Fibroblast of skin of scalp (primary cell): ENCODE results near the gene RBM17. TPM values are rescaled to one million over a fixed set of nuclear protein-coding genes. Genes with fewer than 3 reads are reported as not detected.
"Not testable (repeated sequence)": the region's sequence is repeated elsewhere in the genome, so short reads cannot be mapped to it uniquely, and the experiment has no call there.

Experiments
- DNase-seq: peaks from one replicate; pipeline ENCODE4 v3.0.0-alpha.2; 2013
- polyA plus RNA-seq, 2 experiments: library from polyadenylated mRNA; unstranded; fragments of 120-200 nt; gene quantifications; one replicate each; pipeline ENCODE4 v1.2.1, GENCODE V29; 2013; ENCODE audit not compliant: insufficient read length in 2 of 2

Gene RBM17, protein sequence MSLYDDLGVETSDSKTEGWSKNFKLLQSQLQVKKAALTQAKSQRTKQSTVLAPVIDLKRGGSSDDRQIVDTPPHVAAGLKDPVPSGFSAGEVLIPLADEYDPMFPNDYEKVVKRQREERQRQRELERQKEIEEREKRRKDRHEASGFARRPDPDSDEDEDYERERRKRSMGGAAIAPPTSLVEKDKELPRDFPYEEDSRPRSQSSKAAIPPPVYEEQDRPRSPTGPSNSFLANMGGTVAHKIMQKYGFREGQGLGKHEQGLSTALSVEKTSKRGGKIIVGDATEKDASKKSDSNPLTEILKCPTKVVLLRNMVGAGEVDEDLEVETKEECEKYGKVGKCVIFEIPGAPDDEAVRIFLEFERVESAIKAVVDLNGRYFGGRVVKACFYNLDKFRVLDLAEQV
- 93.2 TPM for polyA plus RNA-seq (2013, experiment 1 of 2; ENCODE audit: insufficient read length)
- 103 TPM for polyA plus RNA-seq (2013, experiment 2 of 2; ENCODE audit: insufficient read length)

DNA sequence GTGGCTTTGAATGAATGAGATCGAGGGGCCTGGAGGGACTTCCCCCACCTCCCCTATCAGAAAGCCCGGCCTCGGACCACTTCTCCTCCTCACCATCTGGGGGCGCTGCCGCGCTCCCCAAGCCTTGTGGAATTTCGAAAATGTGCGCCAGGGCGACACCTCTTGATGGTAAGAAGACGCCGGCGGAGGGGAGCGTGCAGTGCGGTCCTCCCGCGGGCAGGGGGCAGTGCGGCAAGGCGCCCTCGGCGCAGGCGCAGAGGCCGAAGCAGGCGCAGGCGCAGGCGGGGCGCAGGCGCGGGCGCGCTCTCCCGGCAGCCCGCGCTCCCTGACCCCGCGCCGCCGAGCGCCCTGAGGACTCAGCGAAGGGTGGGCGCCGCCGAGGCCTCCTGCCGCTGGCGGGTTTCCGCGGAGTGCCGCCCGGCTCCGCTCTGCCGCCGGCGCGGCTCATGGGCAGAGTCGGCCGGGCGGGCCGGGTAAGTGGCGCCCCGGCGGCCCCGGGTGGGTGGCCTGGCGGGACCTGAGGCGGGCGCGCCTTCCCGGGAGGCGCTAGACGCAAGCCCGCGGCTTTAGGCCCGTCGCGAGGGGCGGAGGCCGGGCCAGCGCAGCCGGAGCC is at the start of gene RBM17:
TSS of gene RBM17 (plus strand) at position 314 of the 613 bp plus-strand sequence. CDS start 8,032 bp downstream, outside the sequence.
- peak; percentile 96 for DNase-seq

DNA sequence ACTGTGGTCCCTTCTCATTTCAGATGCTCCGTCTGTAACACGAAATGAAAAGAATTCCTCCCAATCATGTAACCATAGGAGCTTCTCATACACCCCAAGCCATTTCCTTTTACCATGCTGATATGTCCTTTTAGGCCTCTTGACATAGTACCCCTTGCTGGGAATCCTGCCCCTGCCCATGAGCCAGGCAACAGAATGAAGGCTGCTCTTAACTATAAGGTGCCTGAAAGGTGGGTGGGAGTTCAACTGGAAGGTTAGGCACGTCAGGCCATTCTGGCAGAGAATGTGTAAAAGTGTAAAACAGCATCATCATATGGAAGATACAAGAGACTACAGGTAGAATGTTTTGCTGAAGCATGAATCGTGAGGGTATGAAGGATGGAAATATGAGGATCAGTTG is 49.1 kb upstream of the RBM17 start:
- DNase-seq, result no peak

DNA sequence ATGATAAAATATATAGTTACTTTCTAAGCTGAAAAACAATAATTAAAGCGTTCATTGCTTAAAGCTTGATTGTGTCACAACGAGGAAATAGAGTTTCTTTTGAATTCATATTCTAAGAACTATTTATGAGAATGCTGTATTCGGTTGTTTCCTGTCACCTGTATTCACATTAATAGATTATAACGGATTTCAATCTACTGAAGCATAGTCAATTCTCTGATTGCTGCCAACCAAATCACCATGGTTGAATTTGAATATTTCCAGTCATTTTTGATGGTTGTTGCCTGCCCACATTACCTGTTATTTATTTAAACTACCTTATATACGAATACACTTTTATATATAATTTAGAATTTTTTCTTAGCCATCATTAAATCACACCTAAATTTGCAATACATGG is 48.6 kb upstream of the RBM17 start:
- no peak for DNase-seq

DNA sequence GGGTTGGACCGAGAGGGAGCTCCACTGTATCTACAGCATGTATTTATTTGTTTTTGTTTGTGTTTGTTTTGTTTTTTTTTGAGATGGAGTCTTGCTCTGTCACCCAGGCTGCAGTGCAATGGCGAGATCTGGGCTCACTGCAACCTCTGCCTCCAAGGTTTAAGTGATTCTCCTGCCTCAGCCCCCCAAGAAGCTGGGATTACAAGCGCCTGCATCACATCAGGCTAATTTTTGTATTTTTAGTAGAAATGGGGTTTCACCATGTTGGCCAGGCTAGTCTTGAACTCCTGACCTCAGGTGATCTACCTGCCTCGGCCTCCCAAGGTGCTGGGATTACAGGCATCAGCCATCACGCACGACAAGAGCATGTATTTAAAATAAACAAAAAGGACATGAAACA is 45.5 kb upstream of the RBM17 start:
- not testable (repeated sequence) for DNase-seq

DNA sequence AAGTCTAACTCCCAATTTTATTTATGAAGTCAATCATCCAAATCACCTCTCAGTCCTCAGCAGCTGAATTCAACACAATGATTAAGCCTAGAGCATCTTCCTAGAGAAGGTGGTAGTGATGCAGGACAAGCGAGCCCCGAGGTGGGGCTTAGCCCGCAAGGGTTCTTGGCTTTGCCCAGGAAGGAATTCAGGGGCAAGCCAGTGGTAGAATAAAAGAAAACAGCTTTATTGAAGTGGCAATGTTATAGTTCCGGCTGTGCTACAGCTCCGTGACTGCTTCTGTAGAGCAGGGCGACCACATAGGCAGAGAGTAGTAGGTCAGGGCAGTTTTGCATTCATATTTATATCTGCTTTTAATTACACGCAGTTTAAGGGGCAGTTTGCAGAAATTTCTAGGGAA is 44.8 kb upstream of the RBM17 start:
- DNase-seq, result no peak

DNA sequence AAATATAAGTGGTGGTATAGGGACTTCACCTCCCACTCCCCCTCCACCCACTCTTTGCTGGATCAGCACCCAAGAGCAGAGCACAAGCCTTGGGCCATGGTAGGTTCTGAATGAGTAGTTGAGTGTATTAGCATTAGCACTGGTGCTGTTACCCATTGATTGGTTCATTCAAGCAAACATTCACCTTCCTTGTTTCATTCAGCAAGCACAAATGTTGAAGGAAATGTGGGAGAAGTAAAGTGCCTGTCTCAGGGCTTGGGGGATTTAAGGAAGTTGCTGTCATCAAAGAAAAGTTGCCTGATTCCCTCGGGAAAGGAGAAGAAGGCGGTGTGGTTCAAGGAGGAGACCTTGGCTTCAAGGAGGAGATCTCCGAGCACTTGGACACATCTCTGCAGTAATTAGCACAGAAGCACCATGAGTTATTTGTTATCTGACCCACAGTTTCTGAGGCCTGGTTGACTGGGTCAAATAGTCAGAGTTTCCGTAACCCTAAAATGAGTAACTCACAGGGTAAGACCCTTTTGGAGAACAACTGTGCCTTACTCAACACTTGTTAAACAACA is 44.0 kb upstream of the RBM17 start:
- no peak for DNase-seq

DNA sequence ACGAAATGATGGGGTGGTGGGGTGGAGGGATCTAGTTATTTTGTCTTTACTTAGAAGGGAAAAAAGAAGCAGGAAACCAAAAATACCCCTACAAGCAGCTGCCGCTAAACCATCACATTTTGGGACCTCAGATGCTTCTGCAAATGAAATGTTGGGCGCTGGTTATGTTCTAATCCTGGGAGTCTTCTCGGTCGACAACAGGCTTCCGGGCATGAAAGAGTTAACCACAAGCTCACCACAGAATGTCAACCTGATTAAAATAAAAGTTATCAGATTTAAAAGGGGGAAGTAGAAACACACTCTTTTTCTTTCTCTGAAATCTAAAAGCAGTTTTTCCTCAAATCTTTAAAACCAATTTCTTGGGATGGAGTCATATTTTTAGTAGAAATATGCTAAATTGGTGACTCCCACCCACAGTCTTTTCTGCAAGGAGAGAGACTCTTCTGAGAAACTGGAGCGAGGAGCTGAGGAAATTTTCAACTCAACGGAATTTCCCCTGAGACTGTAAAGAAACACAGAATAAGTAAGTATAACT is 43.5 kb upstream of the RBM17 start:
- no peak for DNase-seq

DNA sequence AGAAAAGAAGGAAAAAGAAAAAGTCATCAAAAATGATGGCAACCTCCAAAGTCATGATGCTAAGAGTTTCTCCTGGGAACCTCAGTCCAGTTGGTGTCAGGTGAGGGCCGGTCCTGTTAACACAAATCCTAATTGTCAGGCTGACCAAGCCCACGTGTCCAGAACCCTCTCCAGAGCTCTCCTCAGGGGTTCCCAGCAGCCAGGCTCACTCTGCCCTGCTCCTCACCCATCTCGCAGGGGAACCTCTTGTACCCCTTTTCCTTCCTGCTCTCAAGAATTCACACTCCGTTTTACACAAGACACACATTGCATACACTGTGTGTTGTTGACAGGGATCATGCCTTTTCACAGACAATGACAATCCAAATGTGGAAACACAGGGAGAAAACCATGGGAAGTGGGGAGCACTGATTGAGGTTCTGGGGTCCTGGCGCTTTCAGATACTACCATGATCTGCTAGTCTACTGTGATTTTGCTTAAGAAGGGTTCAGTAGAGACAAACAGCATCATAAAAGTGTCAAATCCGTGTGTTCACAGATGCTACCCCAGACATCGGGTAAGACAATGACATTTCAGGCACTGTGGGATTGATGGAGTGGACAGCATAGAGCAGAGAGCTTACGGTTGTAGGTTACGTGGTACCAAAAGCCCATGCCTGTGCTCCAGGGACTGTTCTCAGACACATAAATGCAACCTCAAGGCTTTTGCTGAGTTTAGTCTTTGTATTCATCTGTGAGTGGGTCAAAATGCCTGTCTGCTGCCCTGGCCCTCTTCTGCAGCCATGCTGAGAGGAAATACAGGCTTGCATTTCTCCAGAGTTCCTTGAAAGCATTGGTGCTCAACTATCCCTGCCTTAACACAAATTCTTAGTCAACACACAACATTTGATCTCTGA is 42.7 kb upstream of the RBM17 start:
- no peak for DNase-seq

DNA sequence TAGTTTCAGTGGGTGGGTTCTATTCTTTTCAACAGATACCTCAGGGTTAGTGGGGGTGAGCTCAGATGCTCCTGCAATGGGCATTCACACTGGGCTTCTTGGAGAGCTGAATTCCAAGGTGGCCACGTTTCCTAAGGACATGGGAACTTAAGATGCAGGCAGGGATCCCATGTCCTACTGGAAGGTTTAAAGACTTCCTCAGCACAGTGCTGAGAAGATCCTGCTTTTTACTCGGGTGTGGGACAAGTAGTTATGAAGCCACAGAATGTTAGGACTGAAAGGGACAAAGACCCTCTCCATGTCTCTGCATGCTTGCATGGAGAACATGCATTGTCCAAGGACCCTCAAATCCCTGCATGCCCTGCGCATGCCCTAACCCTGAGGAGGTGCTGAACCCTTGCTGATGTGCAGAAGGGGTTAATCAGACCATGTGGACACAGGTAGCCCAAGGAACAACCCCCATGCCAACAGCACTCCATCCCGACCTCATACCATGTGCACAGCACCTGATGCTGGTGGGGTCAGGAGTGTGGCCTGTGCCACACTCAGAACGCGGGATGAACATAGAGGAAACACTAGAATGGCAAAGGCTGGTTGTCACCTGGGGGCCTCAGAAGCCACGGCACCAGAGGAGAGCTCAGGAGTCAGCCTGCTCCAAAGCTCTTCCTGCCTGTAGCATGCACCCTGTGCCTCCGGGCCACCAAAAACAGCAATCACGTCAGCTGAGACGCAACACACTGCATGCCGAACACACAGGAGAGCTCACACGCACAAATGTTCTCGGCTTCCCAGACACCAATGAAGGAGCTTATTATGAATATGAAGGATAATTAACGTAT is 41.8 kb upstream of the RBM17 start:
- no peak for DNase-seq

DNA sequence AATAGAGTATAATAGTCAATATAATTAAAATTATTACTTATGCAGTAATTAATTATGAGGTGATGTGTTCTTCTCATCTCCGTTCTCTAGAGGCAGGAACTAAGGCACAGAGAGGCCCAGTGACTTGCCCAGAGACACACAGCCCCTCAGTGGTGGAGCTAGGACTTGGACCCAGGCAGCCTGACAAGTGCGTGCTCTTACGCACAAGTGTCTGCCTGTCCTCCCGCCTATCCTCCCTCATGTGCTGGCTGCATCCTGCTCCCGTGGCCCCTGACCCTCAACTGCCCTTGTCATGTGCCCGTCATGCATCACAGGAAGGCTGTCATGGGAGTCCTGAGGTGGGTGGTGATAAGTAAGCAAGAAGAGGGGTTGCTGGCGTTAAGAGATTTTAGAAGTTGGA is 41.0 kb upstream of the RBM17 start:
- DNase-seq, result no peak

DNA sequence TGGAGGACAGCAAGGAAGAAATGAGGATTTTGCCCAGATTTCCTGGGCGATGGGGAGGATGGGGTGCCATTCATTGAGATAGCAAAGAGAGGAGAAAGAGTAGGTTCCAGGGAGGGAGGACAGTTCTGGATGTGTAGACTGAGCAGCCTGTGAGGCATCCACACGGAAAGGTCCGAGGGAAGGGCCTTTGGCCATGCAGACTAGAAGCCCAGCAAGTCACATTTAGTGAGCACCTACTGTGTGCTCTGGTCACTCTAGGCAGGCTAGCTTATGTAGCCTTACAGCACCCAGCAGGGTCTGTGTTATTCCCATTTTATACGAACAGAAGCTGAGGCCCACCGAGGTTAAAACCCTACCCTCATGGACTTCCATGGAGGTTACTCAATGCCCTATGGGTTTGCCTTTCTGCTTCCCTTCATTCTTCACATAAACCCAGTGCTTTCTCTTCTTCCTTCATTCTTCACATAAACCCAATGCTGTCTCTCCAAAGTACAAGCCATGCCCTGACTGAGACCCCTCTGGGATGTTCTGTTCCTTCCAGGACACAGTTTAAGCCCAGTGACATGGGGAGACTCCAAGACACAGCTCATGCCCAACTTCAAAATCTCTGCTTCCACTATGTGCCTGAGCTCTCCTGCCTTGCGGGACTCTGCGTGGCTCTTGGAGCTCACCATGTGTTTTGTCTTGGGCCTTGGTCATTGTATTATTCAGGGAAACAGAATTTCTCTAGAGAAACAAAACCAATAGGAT is 40.4 kb upstream of the RBM17 start:
- DNase-seq, result no peak

DNA sequence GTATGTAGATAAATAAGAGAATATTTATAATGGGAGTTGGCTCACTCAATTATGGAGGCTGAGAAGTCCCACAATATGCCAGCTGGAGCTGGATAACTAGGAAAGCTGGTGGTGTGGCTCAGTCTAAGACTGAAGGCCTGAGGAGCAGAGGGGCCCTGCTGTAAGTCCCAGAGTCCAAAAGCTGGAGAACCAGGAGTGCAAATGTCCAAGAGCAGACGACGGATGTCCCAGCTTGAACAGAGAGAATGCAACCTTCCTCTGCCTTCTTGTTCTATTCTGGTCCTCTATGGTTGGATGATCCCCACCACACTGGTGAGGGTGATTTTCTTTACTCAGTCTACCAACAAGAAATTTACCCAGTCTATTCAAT is 39.8 kb upstream of the RBM17 start:
- DNase-seq, result no peak

DNA sequence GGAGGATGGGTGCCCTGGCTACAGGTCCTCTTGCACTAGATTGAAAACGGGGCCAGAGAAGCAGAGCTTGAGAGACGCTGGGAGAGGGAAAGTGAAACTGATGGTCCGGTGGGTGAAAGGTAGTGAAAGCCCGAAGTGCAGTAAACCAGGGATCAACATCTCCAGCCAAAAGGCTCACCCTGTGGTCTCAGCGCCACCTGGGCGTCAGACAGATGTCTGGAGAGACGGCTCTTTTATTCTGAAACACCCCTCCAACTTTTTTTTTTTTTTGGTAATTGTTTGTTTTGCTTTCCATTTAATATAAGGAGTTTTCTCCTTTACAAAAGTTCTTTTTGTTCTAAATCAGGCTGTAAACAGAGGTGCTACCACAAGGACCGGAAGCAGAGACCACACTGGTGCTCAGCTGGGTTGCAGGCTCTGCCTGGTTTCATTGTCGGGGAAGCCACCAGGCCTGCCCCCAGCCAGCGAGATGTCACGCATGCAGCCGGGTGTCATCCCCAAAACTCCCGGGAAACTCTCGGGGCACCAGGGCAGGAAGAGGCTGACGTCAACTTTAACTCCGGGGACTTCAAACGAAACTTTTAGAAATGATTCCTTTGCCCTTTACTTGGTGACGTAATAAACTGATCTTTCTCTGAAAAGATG is 37.9 kb upstream of the RBM17 start:
- peak; percentile 13 for DNase-seq

DNA sequence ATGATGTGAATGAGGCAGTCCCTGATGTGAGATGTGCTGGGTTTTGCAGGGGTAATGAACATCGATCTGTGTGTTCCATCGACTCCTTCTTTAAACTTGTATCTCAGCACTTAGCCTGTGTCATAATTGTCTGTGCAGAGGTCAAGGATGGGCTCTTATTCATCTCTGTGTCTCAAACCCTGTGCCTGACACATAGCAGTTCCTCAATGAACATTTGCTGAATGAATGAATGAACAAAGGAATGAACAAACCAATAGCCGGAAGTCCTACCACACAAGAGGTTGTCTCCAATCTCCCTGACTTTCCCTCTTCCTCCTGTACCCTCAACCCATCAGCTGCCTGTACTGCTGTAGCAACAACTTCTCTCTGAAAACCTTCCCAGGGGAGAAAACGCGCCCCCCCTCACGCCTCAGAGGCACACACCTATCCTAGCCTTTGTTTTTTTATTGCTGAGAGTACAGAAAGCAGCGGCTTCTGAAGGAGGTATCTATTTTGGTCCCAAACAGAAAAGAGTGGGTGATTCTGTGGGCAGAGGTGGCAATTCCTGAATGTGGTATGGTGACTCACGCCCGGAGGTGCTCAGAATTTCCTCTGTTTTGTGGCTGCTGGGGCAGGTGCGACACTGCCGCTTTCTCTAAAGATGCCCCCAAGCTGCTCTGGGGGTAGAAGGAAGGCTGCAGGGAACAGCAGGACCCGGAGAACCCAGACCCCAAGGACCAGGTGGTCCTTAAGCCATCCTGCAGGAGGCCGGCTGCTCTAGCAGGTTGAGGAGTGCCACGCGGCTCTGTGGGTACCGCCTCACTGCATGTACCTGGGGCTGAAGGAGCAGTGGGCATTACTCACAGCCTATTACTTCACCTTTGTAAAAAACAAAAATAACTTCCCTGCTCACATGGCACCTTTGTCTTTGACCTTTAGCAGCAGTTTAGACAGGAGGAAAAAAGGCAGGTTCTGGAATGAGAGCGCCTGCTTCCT is 36.3 kb upstream of the RBM17 start:
- DNase-seq, result no peak

DNA sequence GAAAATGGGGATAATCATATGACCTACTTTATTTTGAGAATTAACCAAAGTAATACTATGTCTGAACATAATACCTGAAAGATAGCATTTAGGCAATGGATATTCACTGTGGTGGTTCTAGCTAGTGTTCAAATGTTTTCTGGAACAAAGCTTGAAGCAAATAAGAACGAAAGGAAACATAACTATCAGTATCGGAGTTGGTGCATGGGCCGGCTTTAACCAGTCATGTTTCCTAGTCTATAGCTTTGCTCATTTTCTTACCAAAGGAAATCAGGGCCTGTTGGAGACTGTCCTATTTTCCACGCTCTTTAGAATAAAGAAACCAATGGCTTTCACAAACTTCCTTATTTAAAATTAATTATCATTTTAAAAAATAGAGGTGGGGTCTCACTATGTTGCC is 35.5 kb upstream of the RBM17 start:
- no peak for DNase-seq

DNA sequence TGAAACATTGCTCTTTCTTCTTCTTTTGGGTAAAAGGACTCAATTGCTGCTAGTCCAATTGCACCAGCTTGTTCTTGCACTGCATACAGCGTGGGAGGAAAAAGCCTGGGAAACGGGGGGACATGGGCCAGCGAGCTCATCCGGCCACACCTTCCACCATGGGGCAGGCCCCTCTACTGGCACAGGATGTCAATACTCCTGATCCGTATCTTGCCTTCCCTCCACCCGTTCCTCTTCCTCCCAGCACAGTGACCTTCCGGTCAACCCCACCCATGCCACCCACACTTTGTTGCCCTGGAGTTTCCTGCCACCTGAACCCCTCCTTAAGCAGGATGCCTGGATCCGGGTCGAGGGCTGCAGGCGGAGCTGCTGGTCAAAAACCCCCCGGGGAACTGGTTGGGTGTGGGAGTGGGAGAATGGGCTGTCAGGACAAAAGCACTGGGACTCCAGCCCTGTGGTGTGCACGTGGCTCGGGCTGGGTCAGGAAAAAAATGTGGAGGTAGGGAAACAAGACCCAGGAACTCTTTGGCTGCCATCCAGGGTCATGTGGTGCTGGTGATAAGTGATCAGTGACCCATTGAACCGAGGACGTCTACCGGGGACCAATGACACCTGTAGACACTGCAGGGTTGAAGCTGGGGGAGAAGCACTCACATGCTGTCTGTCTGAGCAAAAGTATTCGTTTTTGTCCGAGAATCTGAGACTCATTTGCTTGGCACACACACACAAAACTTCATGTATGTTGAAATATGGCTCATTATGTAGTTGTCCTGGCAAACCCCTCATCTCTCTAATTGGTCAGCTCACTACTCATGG is 34.8 kb upstream of the RBM17 start:
- DNase-seq, result no peak

DNA sequence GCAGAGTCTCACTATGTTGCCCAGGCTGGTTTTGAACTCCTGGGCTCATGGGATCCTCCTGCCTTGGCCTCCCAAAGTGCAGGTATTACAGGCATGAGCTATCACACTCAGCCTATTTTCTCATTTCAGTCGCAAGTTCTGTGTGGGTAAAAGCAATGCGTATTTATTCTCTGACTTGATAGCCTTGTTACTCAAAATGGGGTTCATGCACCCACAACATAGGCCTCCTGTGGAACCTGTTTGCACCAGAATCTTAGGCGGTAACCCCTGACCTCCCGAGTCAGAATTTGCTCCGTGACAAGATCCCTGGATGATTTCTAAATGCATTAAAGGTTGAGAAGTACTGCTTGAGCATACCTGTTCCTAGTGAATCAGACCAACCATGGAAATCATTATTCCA is 34.0 kb upstream of the RBM17 start:
- no peak for DNase-seq

DNA sequence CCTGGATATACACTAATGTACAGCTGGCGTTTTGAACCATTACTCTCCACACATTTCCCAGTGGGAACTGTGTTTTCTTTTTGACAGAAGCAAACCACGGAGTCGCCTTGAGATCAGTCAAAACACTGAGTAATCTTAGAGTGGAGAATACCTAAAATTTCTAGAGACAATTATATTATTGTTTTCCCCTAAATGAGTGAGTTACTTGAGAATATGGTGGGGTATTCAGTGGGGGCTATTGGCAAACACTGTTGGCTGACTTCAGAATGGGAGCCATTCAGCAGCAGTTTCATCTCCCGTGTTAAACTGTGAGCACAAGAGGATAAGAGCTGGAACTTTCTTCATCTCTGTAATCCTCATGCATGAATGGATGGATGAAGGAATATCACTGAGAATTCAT is 32.9 kb upstream of the RBM17 start:
- DNase-seq, result no peak
